Suprapubic skin (tissue), 3 donors: Measurements from ENCODE around the gene NELL1.

Source experiments
- POLR2AphosphoS5 ChIP-seq, 3 donors: sonication (generic); formaldehyde crosslinking; IDR thresholded peaks; one replicate each; pipeline ENCODE4 v1.6.1; 2017; ENCODE audit warnings: antibody characterized with exemption in 3 of 3
- TF ChIP-seq, protein P1 (sequence below), 2 donors: fragments of 200-600 bp in 1 of 2; fragments of 450-650 bp in 1 of 2; sonication (generic) in 1 of 2; IDR thresholded peaks; one replicate each; pipeline ENCODE4 v1.5.1; 2016 to 2019; ENCODE audit warnings: antibody characterized with exemption in 2 of 2, mild to moderate bottlenecking in 1 of 2, moderate library complexity in 1 of 2

- TF ChIP-seq, protein P1, sequence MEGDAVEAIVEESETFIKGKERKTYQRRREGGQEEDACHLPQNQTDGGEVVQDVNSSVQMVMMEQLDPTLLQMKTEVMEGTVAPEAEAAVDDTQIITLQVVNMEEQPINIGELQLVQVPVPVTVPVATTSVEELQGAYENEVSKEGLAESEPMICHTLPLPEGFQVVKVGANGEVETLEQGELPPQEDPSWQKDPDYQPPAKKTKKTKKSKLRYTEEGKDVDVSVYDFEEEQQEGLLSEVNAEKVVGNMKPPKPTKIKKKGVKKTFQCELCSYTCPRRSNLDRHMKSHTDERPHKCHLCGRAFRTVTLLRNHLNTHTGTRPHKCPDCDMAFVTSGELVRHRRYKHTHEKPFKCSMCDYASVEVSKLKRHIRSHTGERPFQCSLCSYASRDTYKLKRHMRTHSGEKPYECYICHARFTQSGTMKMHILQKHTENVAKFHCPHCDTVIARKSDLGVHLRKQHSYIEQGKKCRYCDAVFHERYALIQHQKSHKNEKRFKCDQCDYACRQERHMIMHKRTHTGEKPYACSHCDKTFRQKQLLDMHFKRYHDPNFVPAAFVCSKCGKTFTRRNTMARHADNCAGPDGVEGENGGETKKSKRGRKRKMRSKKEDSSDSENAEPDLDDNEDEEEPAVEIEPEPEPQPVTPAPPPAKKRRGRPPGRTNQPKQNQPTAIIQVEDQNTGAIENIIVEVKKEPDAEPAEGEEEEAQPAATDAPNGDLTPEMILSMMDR (IDR thresholded peaks at IDR 0.05): no peak
- no peak for TF ChIP-seq POLR2AphosphoS5 (IDR thresholded peaks at IDR 0.05)
These were observed 615.7 kb downstream of the NELL1 start for GRCh38 chr11:21285104-21285503.
